Mesodermal cell (in vitro differentiated cells): Measurements from ENCODE around the gene RASSF1.

Source experiments
- H3K27ac ChIP-seq: 2 replicates; pipeline ENCODE4 v1.7.0; 2013; ENCODE audit warnings: mild to moderate bottlenecking, low read depth, low read length, moderate library complexity; ENCODE audit not compliant: severe bottlenecking
- H3K36me3 ChIP-seq: 2 replicates; pipeline ENCODE4 v1.7.1; 2013; ENCODE audit warnings: mild to moderate bottlenecking, low read length, moderate library complexity; ENCODE audit not compliant: control insufficient read depth, insufficient read depth
- H3K4me1 ChIP-seq: one replicate; pipeline ENCODE4 v1.7.1; 2013; ENCODE audit warnings: mild to moderate bottlenecking, low read length; ENCODE audit not compliant: insufficient read depth, control insufficient read depth, poor library complexity, severe bottlenecking
- H3K4me3 ChIP-seq: 2 replicates; pipeline ENCODE4 v1.7.0; 2013; ENCODE audit warnings: low read length, control low read depth, mild to moderate bottlenecking; ENCODE audit not compliant: insufficient read depth, poor library complexity, severe bottlenecking; ENCODE audit errors: extremely low read depth
- H3K9me3 ChIP-seq: 2 replicates; pipeline ENCODE4 v1.7.1; 2013; ENCODE audit warnings: mild to moderate bottlenecking, low read length, moderate library complexity; ENCODE audit not compliant: control insufficient read depth
- WGBS, 2 experiments: methylation state at CpG; one replicate each; pipeline ENCODE4 v1.1.5; 2013; ENCODE audit warnings: missing lambda C conversion rate in 2 of 2; ENCODE audit not compliant: insufficient coverage in 2 of 2; 5-methylcytosine and 5-hydroxymethylcytosine counted together

The RASSF1 gene

GRCh38 chr3:50378024-50378423 lies 37.4 kb upstream of the RASSF1 start:
- WGBS, 2 experiments: 80 to 85% methylated on average over 3 of the region's 6 CpGs
- no peak overlapping the region for H3K27ac ChIP-seq
- H3K36me3 ChIP-seq: no peaks in the 10 kb centered on the region
- H3K9me3 ChIP-seq: no peaks in the 10 kb centered on the region
- H3K4me3 ChIP-seq: no peak overlapping the region
- no peaks in the 10 kb centered on the region for H3K4me1 ChIP-seq

DNA sequence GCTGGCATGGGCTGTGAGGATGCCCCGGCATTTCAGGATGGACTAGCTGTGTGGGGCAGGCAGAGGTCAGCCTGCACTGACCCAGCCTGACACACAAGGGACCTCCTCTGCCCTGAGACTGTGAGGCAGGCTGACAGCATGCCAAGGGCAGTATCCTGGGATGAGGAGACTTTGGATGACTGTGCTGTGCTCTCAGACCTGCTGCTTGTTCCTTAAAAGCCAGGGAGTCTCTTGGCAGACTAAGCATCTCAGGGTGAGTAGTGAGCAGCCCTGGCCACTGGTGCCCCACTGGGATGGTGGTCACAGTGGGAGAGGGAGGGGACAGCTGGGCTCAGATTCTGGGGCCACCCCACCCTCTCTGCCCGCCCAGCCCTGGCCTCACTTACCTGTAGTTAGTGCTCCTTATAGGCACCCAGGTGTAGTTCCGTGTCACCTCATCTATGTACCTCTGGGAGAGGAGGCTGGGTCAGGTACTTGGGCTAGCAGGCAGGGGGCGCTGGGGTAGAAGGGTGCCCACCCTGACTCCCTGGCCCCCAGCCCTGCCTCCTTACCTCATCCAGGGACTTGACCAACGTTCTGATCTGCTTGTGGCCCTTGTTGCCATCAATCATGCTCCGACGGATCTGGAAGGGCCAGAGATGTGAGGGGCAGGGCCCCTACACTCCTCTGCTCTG lies 34.8 kb upstream of the RASSF1 start:
- Histone ChIP-seq H3K27ac (no peak overlapping the region), H3K4me3 (no peak overlapping the region), H3K4me1 (no peaks in the 10 kb centered on the region), H3K9me3 (no peaks in the 10 kb centered on the region), H3K36me3 (no peaks in the 10 kb centered on the region)
- 69 to 72% methylated on average over 5 of the region's 7 CpGs for WGBS, 2 experiments

DNA sequence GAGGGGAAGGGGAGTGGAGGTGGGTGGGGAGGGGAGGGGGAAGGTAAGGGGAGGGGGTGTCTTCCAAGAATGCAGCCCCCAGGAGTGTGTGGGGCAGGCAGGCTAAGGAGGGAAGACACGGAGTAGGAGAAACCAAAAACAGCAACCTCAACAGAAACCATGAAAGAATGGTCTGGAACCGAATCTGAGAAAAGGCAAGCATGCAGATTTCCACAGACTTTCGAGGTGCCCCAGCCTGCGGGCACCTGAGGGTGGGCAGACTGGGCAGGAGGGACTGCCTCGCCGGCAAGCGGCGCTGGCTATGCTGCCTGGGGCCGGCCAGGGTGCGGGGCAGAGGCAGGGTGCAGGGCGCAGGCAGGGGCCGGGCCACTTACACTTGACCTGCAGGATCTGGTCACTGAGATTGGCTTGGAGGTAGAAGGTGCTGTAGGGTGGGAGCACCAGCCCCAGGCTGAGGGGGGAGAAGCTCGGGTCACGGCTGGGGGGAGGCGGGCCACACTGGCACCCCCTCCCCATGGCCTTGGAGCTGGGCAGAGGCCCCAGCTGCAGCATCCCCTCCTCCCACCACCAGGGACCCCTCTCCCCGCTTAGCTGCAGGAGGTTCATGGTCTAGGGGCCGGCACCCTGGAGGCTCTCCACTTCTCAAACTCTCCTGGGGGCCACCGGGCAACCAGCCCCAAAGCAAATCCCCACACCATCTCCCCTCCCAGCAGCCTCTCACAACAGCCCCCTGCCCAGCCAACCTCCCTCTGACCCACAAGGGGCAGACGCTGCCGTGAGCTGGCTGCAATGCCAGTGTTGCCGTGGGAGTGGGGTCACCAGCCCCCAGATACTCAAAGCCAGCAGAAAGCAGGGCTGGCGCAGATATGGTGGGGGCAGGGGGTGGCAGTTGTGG lies 34.0 kb upstream of the RASSF1 start:
- Histone ChIP-seq H3K9me3 (no peaks in the 10 kb centered on the region), H3K36me3 (no peaks in the 10 kb centered on the region), H3K4me3 (no peak overlapping the region), H3K27ac (no peak overlapping the region), H3K4me1 (peaks cover 1% of the 10 kb centered on the region)
- 75 to 88% methylated on average over 10 to 14 of the region's 22 CpGs for WGBS, 2 experiments

GRCh38 chr3:50373146-50374051 lies 32.8 kb upstream of the RASSF1 start:
- Histone ChIP-seq H3K4me3 (no peak overlapping the region), H3K36me3 (no peaks in the 10 kb centered on the region), H3K27ac (no peak overlapping the region), H3K4me1 (peaks cover 2% of the 10 kb centered on the region), H3K9me3 (no peaks in the 10 kb centered on the region)
- WGBS, 2 experiments: 52 to 58% methylated on average over 9 to 10 of the region's 12 CpGs

DNA sequence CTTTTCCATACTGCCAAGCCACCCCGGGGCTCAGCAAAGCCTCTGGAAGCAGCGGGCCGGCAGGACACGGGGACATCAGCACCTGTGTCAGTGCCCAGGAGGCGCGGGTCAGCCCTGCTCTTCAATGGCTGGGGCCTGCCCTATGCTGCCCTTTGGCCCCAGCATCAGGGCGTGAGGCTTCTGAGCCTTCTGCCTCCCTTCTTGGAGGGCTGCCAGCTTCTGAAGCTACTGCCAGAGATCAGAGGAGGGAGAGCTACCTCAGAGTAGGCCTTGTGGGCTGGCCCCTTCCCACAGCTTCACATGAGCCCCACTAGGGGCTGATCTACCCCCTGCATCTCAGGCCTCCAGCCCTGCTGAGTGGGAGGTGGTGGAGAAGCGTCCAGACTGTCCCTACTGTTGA lies 31.7 kb upstream of the RASSF1 start:
- Histone ChIP-seq H3K36me3 (no peaks in the 10 kb centered on the region), H3K9me3 (no peaks in the 10 kb centered on the region), H3K4me3 (no peak overlapping the region), H3K27ac (no peak overlapping the region), H3K4me1 (peaks cover 2% of the 10 kb centered on the region)
- 84 to 85% methylated on average over 7 to 8 of the region's 8 CpGs for WGBS, 2 experiments

GRCh38 chr3:50371133-50371685 lies 30.6 kb upstream of the RASSF1 start:
- Histone ChIP-seq H3K9me3 (no peaks in the 10 kb centered on the region), H3K4me1 (peaks cover 2% of the 10 kb centered on the region), H3K36me3 (no peaks in the 10 kb centered on the region), H3K27ac (no peak overlapping the region), H3K4me3 (no peak overlapping the region)
- 94 to 97% methylated on average over 3 of the region's 3 CpGs for WGBS, 2 experiments

DNA sequence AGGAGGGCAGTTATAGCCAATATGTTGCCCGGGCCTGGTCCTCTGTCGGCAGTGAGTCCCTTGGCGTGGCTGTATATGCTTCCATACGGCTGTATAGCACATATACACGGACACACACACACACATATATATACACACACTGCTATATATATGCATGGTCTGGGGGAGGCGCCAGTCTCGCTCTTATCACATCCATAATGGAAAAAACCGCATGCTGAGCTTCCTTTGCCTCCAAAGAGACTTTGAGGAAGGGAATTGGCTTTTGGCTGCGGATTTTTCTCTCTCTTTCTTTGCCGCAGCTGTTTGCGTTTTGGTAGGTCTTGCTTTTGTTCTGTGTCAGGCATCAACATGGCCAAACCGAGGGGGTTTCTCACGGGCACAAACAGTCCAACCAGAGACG lies 30.0 kb upstream of the RASSF1 start:
- H3K4me3 ChIP-seq: no peak overlapping the region
- peaks cover 2% of the 10 kb centered on the region for H3K4me1 ChIP-seq
- no peaks in the 10 kb centered on the region for H3K36me3 ChIP-seq
- WGBS, 2 experiments: 74 to 75% methylated on average over 8 to 10 of the region's 14 CpGs
- H3K9me3 ChIP-seq: no peaks in the 10 kb centered on the region
- no peak overlapping the region for H3K27ac ChIP-seq

DNA sequence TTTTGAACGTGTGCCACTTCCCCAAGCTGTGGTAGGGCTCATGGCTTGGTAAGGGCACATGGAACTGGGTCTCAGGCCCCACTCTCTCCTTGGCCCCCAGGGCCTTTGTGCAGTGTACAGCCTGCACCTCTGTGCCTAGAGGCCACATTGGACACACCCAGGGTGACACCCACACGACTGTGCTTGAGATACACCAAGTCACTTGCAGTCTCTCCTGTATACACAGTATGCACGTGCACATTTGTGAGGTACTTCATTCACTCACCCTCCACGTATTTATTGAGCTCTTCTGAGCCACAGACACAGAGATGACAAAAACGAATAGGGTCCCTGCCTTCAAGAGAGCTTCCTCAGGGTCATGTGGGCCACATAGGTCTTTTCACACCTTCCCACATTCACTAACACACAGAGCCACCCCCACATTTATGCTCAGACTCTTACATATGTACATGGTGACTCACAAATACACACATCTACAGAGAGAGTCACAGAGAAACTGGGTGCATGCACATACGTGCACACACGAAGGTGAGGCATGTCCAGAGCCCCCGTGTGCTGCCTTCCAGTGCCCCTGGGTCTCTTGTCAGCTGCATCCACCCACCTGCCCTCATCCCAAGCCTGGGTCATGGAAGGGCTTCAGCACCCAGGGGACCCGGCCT lies 28.5 kb upstream of the RASSF1 start:
- Histone ChIP-seq H3K9me3 (no peaks in the 10 kb centered on the region), H3K4me3 (no peak overlapping the region), H3K36me3 (no peaks in the 10 kb centered on the region), H3K4me1 (peaks cover 8% of the 10 kb centered on the region), H3K27ac (no peak overlapping the region)
- 79 to 87% methylated on average over 9 of the region's 9 CpGs for WGBS, 2 experiments

GRCh38 chr3:50365842-50366220 lies 25.2 kb upstream of the RASSF1 start:
- peaks cover 8% of the 10 kb centered on the region for H3K4me1 ChIP-seq
- WGBS, 2 experiments: 77% methylated on average over 4 of the region's 5 CpGs; no CpG with 5 or more reads in 1 of the 2 experiments
- H3K36me3 ChIP-seq: no peaks in the 10 kb centered on the region
- H3K4me3 ChIP-seq: peak overlapping the region; percentile 52
- no peak overlapping the region for H3K27ac ChIP-seq
- no peaks in the 10 kb centered on the region for H3K9me3 ChIP-seq
